Ishikawa (cell line): ENCODE results near the gene CDH23.

Experiments used
- CREB1 ChIP-seq: IDR thresholded peaks from 2 replicates; pipeline ENCODE4 v1.6.1; 2012; ENCODE audit warnings: low read depth
- EP300 ChIP-seq: IDR thresholded peaks from 2 replicates; pipeline ENCODE4 v1.6.1; 2012; ENCODE audit warnings: borderline replicate concordance
- FOXM1 ChIP-seq: IDR thresholded peaks from 2 replicates; pipeline ENCODE4 v1.6.1; 2012; ENCODE audit warnings: low read depth, borderline replicate concordance
- RAD21 ChIP-seq: IDR thresholded peaks from 2 replicates; pipeline ENCODE4 v1.6.1; 2012; ENCODE audit warnings: low read depth
- TAF1 ChIP-seq: IDR thresholded peaks from 2 replicates; pipeline ENCODE4 v1.6.1; 2012; ENCODE audit warnings: low read depth, mild to moderate bottlenecking
- TCF12 ChIP-seq: IDR thresholded peaks from 2 replicates; pipeline ENCODE4 v1.6.1; 2012; ENCODE audit warnings: low read depth
- TEAD4 ChIP-seq: IDR thresholded peaks from 2 replicates; pipeline ENCODE4 v1.6.1; 2012
- YY1 ChIP-seq: IDR thresholded peaks from 2 replicates; pipeline ENCODE4 v1.6.1; 2012; ENCODE audit warnings: low read depth
- TF ChIP-seq, protein P1 (sequence below): IDR thresholded peaks from 2 replicates; pipeline ENCODE4 v1.6.1; 2012; ENCODE audit warnings: low read depth, mild to moderate bottlenecking
- TF ChIP-seq, protein P2 (sequence below): IDR thresholded peaks from 2 replicates; pipeline ENCODE4 v1.6.1; 2012

DNA sequence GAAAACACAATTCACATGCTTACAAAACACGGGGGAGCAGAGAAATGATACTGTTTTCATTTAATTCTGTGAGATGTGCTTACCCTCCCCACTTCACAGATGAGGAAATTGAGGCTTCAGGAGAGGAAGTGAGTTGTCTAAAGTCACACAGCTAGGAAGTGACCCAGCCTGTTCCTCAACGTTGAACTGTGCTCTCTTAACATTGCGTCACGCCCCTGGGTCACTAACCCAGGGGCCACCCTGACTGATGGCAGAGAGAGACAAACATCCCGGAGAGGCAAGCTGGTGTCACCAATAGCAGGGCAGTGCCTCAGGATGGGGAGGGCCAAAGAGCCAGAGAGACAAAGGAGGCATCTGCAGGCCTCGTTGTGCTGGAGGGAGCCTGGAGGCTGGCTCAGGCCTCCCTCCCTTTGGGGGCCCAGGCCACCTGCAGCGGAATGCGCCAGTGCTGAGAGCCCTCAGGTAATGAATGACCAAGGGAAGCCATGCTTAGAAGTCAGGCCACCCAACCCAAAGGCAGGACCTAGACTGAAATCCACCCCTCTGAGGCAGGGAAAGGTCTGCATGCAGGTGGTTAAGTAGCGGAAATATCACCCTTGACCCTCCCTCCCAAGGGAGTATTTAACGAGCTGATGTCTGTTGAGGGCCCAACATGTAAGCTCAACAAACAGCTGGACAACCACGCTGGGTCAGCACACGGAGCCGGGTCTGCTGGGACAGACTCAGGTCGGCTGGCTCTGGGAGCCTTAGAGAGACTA is 241.5 kb downstream of the CDH23 start:
- no peak for TF ChIP-seq YY1
- no peak for TF ChIP-seq TAF1
- TF ChIP-seq TEAD4 = no peak
- TF ChIP-seq, protein P1, sequence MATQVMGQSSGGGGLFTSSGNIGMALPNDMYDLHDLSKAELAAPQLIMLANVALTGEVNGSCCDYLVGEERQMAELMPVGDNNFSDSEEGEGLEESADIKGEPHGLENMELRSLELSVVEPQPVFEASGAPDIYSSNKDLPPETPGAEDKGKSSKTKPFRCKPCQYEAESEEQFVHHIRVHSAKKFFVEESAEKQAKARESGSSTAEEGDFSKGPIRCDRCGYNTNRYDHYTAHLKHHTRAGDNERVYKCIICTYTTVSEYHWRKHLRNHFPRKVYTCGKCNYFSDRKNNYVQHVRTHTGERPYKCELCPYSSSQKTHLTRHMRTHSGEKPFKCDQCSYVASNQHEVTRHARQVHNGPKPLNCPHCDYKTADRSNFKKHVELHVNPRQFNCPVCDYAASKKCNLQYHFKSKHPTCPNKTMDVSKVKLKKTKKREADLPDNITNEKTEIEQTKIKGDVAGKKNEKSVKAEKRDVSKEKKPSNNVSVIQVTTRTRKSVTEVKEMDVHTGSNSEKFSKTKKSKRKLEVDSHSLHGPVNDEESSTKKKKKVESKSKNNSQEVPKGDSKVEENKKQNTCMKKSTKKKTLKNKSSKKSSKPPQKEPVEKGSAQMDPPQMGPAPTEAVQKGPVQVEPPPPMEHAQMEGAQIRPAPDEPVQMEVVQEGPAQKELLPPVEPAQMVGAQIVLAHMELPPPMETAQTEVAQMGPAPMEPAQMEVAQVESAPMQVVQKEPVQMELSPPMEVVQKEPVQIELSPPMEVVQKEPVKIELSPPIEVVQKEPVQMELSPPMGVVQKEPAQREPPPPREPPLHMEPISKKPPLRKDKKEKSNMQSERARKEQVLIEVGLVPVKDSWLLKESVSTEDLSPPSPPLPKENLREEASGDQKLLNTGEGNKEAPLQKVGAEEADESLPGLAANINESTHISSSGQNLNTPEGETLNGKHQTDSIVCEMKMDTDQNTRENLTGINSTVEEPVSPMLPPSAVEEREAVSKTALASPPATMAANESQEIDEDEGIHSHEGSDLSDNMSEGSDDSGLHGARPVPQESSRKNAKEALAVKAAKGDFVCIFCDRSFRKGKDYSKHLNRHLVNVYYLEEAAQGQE = no peak
- TF ChIP-seq, protein P2, sequence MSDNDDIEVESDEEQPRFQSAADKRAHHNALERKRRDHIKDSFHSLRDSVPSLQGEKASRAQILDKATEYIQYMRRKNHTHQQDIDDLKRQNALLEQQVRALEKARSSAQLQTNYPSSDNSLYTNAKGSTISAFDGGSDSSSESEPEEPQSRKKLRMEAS = no peak
- TF ChIP-seq CREB1 = no peak
- no peak for TF ChIP-seq TCF12
- no peak for TF ChIP-seq RAD21
- TF ChIP-seq FOXM1 = no peak
- no peak for TF ChIP-seq EP300
